GM12878 (cell line): ENCODE measurements around the gene PRKAG2. TPM values are rescaled to one million over a fixed set of nuclear protein-coding genes. Genes with fewer than 3 reads are reported as not detected.

Experiments used
- ATAC-seq: fragments of 200-7000 bp; cut with Tn5 transposase; 3 replicates; pipeline ENCODE4 v1.9.1; 2020; ENCODE audit warnings: mild to moderate bottlenecking, moderate library complexity
- BruUV-seq: library from RNA; stranded (reverse); fragments of 400-500 nt; replicated peaks from 2 replicates; lab custom pipeline; 2021; lab: Mats Ljungman, UMichigan
- CTCF ChIA-PET: fragments of 300-600 bp; sonication (Branson Sonifier 250); formaldehyde crosslinking; extraction: SDS; loops from one replicate; lab custom pipeline; 2021; ENCODE audit warnings: inconsistent platforms; lab: Yijun Ruan, JAX
- POLR2A ChIA-PET: fragments of 350-600 bp; formaldehyde crosslinking; extraction: SDS; loops from one replicate; lab custom pipeline; 2021; ENCODE audit warnings: inconsistent platforms; lab: Charles Lee
- RAD21 ChIA-PET: fragments of 300-600 bp; sonication (Branson Sonifier 250); formaldehyde crosslinking; loops from one replicate; lab custom pipeline; 2023; ENCODE audit warnings: antibody characterized with exemption; ENCODE audit not compliant: unreplicated experiment; lab: Charles Lee
- SMC1A ChIA-PET: fragments of 300-600 bp; sonication (Branson Sonifier 250); formaldehyde crosslinking; loops from one replicate; lab custom pipeline; 2023; ENCODE audit not compliant: unreplicated experiment, uncharacterized antibody; lab: Charles Lee
- DNase-seq: peaks from one replicate; pipeline ENCODE4 v3.0.0-alpha.2; 2011; ENCODE audit warnings: low read depth, low spot score
- FAIRE-seq: peaks from 3 replicates; lab custom pipeline; 2011; peaks lifted over from hg19 to GRCh38; lab: Jason Lieb, UNC
- H2AFZ ChIP-seq: 2 replicates; pipeline ENCODE4 v1.6.0; 2011; ENCODE audit warnings: low read depth, low read length, control low read depth; ENCODE audit not compliant: control insufficient read depth
- H3K27ac ChIP-seq: 2 replicates; pipeline ENCODE4 v1.5.1; 2011; ENCODE audit warnings: control low read depth; ENCODE audit not compliant: control insufficient read depth, insufficient read depth
- H3K27me3 ChIP-seq, 2 experiments: replicated peaks in 1 of 2; 2 replicates each; pipeline versions ENCODE4 v1.6.0 to v1.6.1; 2011; ENCODE audit warnings: low read length in 1 of 2; ENCODE audit not compliant: control insufficient read depth in 2 of 2, insufficient read depth in 2 of 2
- H3K36me3 ChIP-seq, 2 experiments: 2 replicates each; pipeline ENCODE4 v1.5.1; 2011; ENCODE audit warnings: low read length in 1 of 2; ENCODE audit not compliant: control insufficient read depth in 2 of 2, insufficient read depth in 2 of 2
- H3K4me1 ChIP-seq: 2 replicates; pipeline ENCODE4 v1.6.1; 2011; ENCODE audit warnings: mild to moderate bottlenecking, low read length, moderate library complexity, mixed read lengths; ENCODE audit not compliant: control insufficient read depth, insufficient read depth
- H3K4me2 ChIP-seq: 2 replicates; pipeline ENCODE4 v1.6.0; 2011; ENCODE audit warnings: control low read depth; ENCODE audit not compliant: control insufficient read depth, insufficient read depth
- H3K4me3 ChIP-seq: fragments of 200-600 bp; sonication (generic); 2 replicates; pipeline ENCODE4 v1.5.1; 2016
- H3K79me2 ChIP-seq: 2 replicates; pipeline ENCODE4 v1.6.0; 2011; ENCODE audit warnings: low read length; ENCODE audit not compliant: control insufficient read depth, insufficient read depth
- H3K9ac ChIP-seq: 2 replicates; pipeline ENCODE4 v1.8.0; 2011; ENCODE audit warnings: low read length, control low read depth, mixed read lengths; ENCODE audit not compliant: control insufficient read depth, insufficient read depth
- H3K9me3 ChIP-seq: replicated peaks from 3 replicates; pipeline ENCODE4 v1.5.1; 2011; ENCODE audit warnings: mild to moderate bottlenecking, low read length; ENCODE audit not compliant: control insufficient read depth, insufficient read depth
- H4K20me1 ChIP-seq: 2 replicates; pipeline ENCODE4 v1.6.0; 2011; ENCODE audit not compliant: control insufficient read depth, insufficient read depth
- EP300 ChIP-seq, 2 experiments: fragments of 150-350 bp in 1 of 2; IDR thresholded peaks; 2 replicates each; pipeline ENCODE4 v1.6.1; 2011 to 2012; ENCODE audit warnings: low read depth in 2 of 2, low read length in 2 of 2, borderline replicate concordance in 1 of 2, improper control_type of control experiment in 1 of 2, inconsistent platforms in 1 of 2; ENCODE audit not compliant: control insufficient read depth in 1 of 2
- IKZF1 ChIP-seq: fragments of 450-650 bp; conservative IDR thresholded peaks from 2 replicates; pipeline ENCODE4 v1.6.1; 2017; ENCODE audit warnings: antibody characterized with exemption, mild to moderate bottlenecking
- KDM1A ChIP-seq: fragments of 200-600 bp; sonication (generic); IDR thresholded peaks from 2 replicates; pipeline ENCODE4 v1.6.1; 2016; ENCODE audit warnings: borderline replicate concordance
- MLLT1 ChIP-seq: fragments of 450-650 bp; IDR thresholded peaks from 2 replicates; pipeline ENCODE4 v1.6.1; 2016; ENCODE audit warnings: mild to moderate bottlenecking
- NFYB ChIP-seq: IDR thresholded peaks from 2 replicates; pipeline ENCODE4 v1.6.1; 2011; ENCODE audit warnings: low read depth, mild to moderate bottlenecking, low read length, improper control_type of control experiment, moderate library complexity; ENCODE audit not compliant: insufficient read depth
- PAX8 ChIP-seq: fragments of 450-650 bp; IDR thresholded peaks from 2 replicates; pipeline ENCODE4 v1.6.1; 2017; ENCODE audit warnings: mild to moderate bottlenecking, moderate library complexity
- RAD51 ChIP-seq: fragments of 450-650 bp; IDR thresholded peaks from 2 replicates; pipeline ENCODE4 v1.6.1; 2016; ENCODE audit warnings: moderate library complexity, mild to moderate bottlenecking, inconsistent platforms
- SIX5 ChIP-seq: IDR thresholded peaks from 2 replicates; pipeline ENCODE4 v1.6.1; 2011; ENCODE audit warnings: mild to moderate bottlenecking, low read depth, low read length, moderate library complexity; ENCODE audit not compliant: severe bottlenecking
- SMAD1 ChIP-seq: fragments of 450-650 bp; IDR thresholded peaks from 2 replicates; pipeline ENCODE4 v1.6.1; 2018; ENCODE audit warnings: mild to moderate bottlenecking, low read depth; ENCODE audit not compliant: partially characterized antibody
- SMAD5 ChIP-seq: IDR thresholded peaks from 2 replicates; pipeline ENCODE4 v1.6.1; 2016; ENCODE audit warnings: antibody characterized with exemption, low read depth
- SMC3 ChIP-seq: IDR thresholded peaks from 2 replicates; pipeline ENCODE4 v1.6.1; 2011; ENCODE audit warnings: low read length, improper control_type of control experiment, borderline replicate concordance
- TCF7 ChIP-seq: IDR thresholded peaks from 2 replicates; pipeline ENCODE4 v1.6.1; 2014; ENCODE audit warnings: antibody characterized with exemption, borderline replicate concordance
- ZBED1 ChIP-seq: IDR thresholded peaks from 2 replicates; pipeline ENCODE4 v1.6.1; 2016; ENCODE audit warnings: borderline replicate concordance
- WGBS: methylation state at CpG from one replicate; pipeline ENCODE4 v1.1.6; 2016; ENCODE audit warnings: low lambda C conversion rate; ENCODE audit not compliant: insufficient replicate concordance, insufficient coverage; ENCODE audit errors: missing lambda C conversion rate; 5-methylcytosine and 5-hydroxymethylcytosine counted together
- in situ Hi-C: fragments of 300-500 bp; cut with MboI; formaldehyde crosslinking; loops from 9 replicates; pipeline ENCODE4 v1.14.3; 2018; ENCODE audit warnings: mixed read lengths
- intact Hi-C: fragments of 100-400 bp; cut with micrococcal nuclease; formaldehyde crosslinking; loops from one replicate; pipeline ENCODE4 v1.14.2; 2022; ENCODE audit not compliant: unreplicated experiment
- polyA plus RNA-seq, 11 experiments: library from polyadenylated mRNA; depleted of rRNA in 4 of 11; unstranded in 6 of 11; stranded (reverse) in 5 of 11; fragments of >200 nt; fragmentation: Nextera tagmentation in 4 of 11; fragmentation: Illumina TruSeq in 1 of 11; extraction: Ambion mirVana in 4 of 11; extraction: Trizol in 1 of 11; gene quantifications; 1 replicate in 1 of 11; 2 replicates in 10 of 11; pipeline versions ENCODE4 v1.2.1 to v1.2.3, GENCODE V29; 2011 to 2016; ENCODE audit warnings: inconsistent platforms in 2 of 11, missing spikeins in 2 of 11, low read depth in 1 of 11
- total RNA-seq, 4 experiments: library from RNA; depleted of rRNA in 3 of 4; stranded (reverse); fragments of >200 nt in 3 of 4; fragmentation: Illumina TruSeq in 1 of 4; extraction: Trizol in 1 of 4; gene quantifications; 2 replicates each; pipeline versions ENCODE4 v1.2.1 to v1.2.3, GENCODE V29; 2013 to 2021
- TF ChIP-seq, protein P1 (sequence below): fragments of 450-650 bp; IDR thresholded peaks from 2 replicates; pipeline ENCODE4 v1.6.1; 2016; ENCODE audit warnings: mild to moderate bottlenecking

Gene PRKAG2
- total and polyA plus RNA-seq, 10 of the 15 experiments (the other 5 are each of a cell fraction or from before 2014, with no cell fraction given) = 3.4 to 8.9 (median 6.8) TPM

DNA sequence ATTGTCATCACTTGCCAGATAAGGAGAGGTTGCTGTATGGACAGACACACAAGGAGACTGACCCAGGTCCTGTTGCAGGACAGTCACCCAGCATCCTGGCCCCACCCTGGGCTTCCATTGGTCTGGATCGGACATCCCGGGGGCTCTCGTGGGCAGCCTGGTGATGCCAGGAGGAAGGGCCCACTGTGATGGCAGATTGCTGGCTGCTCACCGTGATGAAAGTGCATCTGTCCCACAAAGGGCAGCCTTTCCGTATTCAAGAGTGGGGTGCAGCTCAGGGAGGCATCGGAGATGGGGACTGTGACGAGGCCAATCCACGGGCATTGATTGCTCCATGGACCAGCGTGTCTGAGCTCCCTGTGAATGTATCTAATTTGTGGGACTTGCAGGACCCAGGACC, 41.3 kb downstream of the PRKAG2 start:
- no peaks in the 10 kb centered on the region for H4K20me1 ChIP-seq
- DNase-seq = no peak
- H3K27me3 ChIP-seq = no peaks in the 10 kb centered on the region
- ChIA-PET SMC1A (no interaction called here), RAD21 (no interaction called here), POLR2A (no interaction called here), CTCF (no interaction called here)
- in situ Hi-C loops = no loop called here
- H2AFZ ChIP-seq = no peak overlapping the region
- ATAC-seq = no peak
- WGBS = 97% methylated on average over 9 of the region's 9 CpGs
- peaks cover 7% of the 10 kb centered on the region for H3K4me1 ChIP-seq
- H3K9ac ChIP-seq = no peak overlapping the region
- no peaks in the 10 kb centered on the region for H3K9me3 ChIP-seq
- no peaks in the 10 kb centered on the region for H3K36me3 ChIP-seq
- intact Hi-C loops = no loop called here
- no peak overlapping the region for H3K4me2 ChIP-seq
- no TSS peak for BruUV-seq
- TF ChIP-seq NFYB = no peak
- TF ChIP-seq PAX8 = no peak
- TF ChIP-seq MLLT1 = no peak
- TF ChIP-seq SMC3 = no peak
- no peak for TF ChIP-seq SIX5
- TF ChIP-seq, protein P1, sequence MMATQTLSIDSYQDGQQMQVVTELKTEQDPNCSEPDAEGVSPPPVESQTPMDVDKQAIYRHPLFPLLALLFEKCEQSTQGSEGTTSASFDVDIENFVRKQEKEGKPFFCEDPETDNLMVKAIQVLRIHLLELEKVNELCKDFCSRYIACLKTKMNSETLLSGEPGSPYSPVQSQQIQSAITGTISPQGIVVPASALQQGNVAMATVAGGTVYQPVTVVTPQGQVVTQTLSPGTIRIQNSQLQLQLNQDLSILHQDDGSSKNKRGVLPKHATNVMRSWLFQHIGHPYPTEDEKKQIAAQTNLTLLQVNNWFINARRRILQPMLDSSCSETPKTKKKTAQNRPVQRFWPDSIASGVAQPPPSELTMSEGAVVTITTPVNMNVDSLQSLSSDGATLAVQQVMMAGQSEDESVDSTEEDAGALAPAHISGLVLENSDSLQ = no peak
- TF ChIP-seq RAD51 = no peak
- no peak for TF ChIP-seq KDM1A
- TF ChIP-seq ZBED1 = no peak
- no peak for TF ChIP-seq TCF7
- no peak for TF ChIP-seq EP300 (IDR thresholded peaks at IDR 0.05; ENCODE audit: borderline replicate concordance in 1 of 2, control insufficient read depth in 1 of 2, low read depth in 2 of 2, low read length in 2 of 2)
- TF ChIP-seq SMAD1 = no peak
- no peak for TF ChIP-seq IKZF1
- no peak for TF ChIP-seq SMAD5
- H3K79me2 ChIP-seq = no peaks in the 10 kb centered on the region
- no peak overlapping the region for H3K4me3 ChIP-seq
- no peak for FAIRE-seq
- H3K27ac ChIP-seq = no peak overlapping the region
